ENCODE measurements around the gene PRR30. TPM values are rescaled to one million over a fixed set of nuclear protein-coding genes. Genes with fewer than 3 reads are reported as not detected.

The PRR30 gene
- polyA plus RNA-seq, 1 of the 3 experiments (the other 2 are of a cell fraction), result not detected

DNA sequence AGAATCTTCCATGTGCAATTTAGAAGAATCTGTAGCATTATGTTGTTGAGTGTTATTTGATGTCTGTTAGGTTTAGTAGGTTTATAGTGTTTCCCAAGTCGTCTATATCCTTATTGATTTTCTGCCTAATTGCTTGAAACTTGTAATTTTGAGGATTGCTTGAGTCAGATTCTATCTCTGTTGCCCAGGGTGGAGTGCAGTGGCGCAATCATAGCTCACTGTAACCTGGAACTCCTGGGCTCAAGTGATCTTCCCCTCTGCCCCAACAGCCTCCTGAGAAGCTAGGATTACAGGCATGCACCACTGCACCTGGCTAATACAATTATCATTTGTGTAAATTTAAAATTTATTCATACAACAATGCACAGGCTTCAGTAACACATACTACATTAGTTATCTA, 6.5 kb upstream of the PRR30 start:
- Histone ChIP-seq H3K4me1 (ENCODE audit: control insufficient read depth in 1 of 2, insufficient read depth in 2 of 2, low read depth in 1 of 2, low read length in 1 of 2) (no peaks in the 10 kb centered on the region), H3K9me2 (no peaks in the 10 kb centered on the region), H4K20me1 (ENCODE audit: insufficient read depth) (no peaks in the 10 kb centered on the region), H3K79me2 (ENCODE audit: insufficient read depth) (no peaks in the 10 kb centered on the region), H2AFZ (ENCODE audit: low read depth) (no peak overlapping the region), H3K9ac (no peak overlapping the region), H3K4me3 (ENCODE audit: low read depth in 2 of 2, low read length in 1 of 2) (no peak overlapping the region), H3K36me3 (replicated peaks in 1 of 2; ENCODE audit: control insufficient read depth in 1 of 2, insufficient read depth in 2 of 2, low read length in 1 of 2) (no peaks in the 10 kb centered on the region), H3K9me3 (peaks cover 6% of the 10 kb centered on the region), H3K27me3 (ENCODE audit: insufficient read depth) (peaks cover 19% of the 10 kb centered on the region), H3F3A (replicated peaks; ENCODE audit: insufficient read depth) (no peaks in the 10 kb centered on the region), H3K27ac (ENCODE audit: low read depth in 2 of 2, low read length in 1 of 2) (no peak overlapping the region), H3K4me2 (no peak overlapping the region)
- TF ChIP-seq GATA2 (CRISPR knock-in tag; IDR thresholded peaks at IDR 0.05) (no peak), TEAD4 (IDR thresholded peaks at IDR 0.05; ENCODE audit: borderline replicate concordance, insufficient read depth) (no peak), NRF1 (IDR thresholded peaks at IDR 0.05; ENCODE audit: low read depth, low read length) (no peak), FOXJ3 (CRISPR knock-in tag; IDR thresholded peaks at IDR 0.05) (no peak), CHD2 (IDR thresholded peaks at IDR 0.05; ENCODE audit: low read length, partially characterized antibody) (no peak), YY1 (IDR thresholded peaks at IDR 0.05; ENCODE audit: low read depth) (no peak)
- ChIA-PET CTCF (interaction anchor here (0.7 to 3.4 kb wide), 8 partner anchors 9 to 134 kb away, joined by 3 to 15 read pairs (median 4); no protein-coding TSS in a partner anchor), POLR2A (no interaction called here)
- DNase-seq, result no peak
- WGBS (ENCODE audit: low lambda C conversion rate), result 64% methylated on average over 2 of the region's 2 CpGs

GRCh38 chr2:27143285-27143684, 4.1 kb upstream of the PRR30 start:
- peak; percentile 6 for DNase-seq
- peaks cover 29% of the 10 kb centered on the region; the same call in 1 of the 2 replicates for H3K27me3 ChIP-seq (ENCODE audit: insufficient read depth)
- H3K36me3 ChIP-seq (replicated peaks in 1 of 2; ENCODE audit: control insufficient read depth in 1 of 2, insufficient read depth in 2 of 2, low read length in 1 of 2), result no peaks in the 10 kb centered on the region
- no peaks in the 10 kb centered on the region for H4K20me1 ChIP-seq (ENCODE audit: insufficient read depth)
- no peak overlapping the region for H2AFZ ChIP-seq (ENCODE audit: low read depth)
- ChIA-PET CTCF (interaction anchor here (1.0 to 1.9 kb wide), 4 partner anchors 9 to 56 kb away, joined by 3 to 5 read pairs (median 4); partner anchors contain the start of genes ABHD1, KHK and PREB), POLR2A (no interaction called here)
- no peaks in the 10 kb centered on the region for H3K79me2 ChIP-seq (ENCODE audit: insufficient read depth)
- H3K9ac ChIP-seq, result no peak overlapping the region
- TF ChIP-seq POLR2AphosphoS5 (IDR thresholded peaks at IDR 0.05; ENCODE audit: low read depth, low read length) (no peak), SMC3 (IDR thresholded peaks at IDR 0.05; ENCODE audit: low read depth, low read length) (no peak), TCF12 (IDR thresholded peaks at IDR 0.05) (no peak), RAD21 (IDR thresholded peaks at IDR 0.05; ENCODE audit: low read length) (no peak), MEF2A (IDR thresholded peaks at IDR 0.05; ENCODE audit: borderline replicate concordance, low read depth) (no peak), NRF1 (IDR thresholded peaks at IDR 0.05; ENCODE audit: low read depth, low read length) (no peak), RCOR1 (IDR thresholded peaks at IDR 0.05; ENCODE audit: low read length) (no peak), REST (IDR thresholded peaks at IDR 0.05; ENCODE audit: low read depth, low read length) (no peak), RFX5 (IDR thresholded peaks at IDR 0.05; ENCODE audit: low read length) (no peak), EP300 (IDR thresholded peaks at IDR 0.05; ENCODE audit: borderline replicate concordance in 1 of 2, low read depth in 1 of 2, low read length in 1 of 2) (no peak), ZBTB33 (IDR thresholded peaks at IDR 0.05; ENCODE audit: borderline replicate concordance, low read depth) (no peak), SIN3A (IDR thresholded peaks at IDR 0.05; ENCODE audit: borderline replicate concordance, low read depth, low read length) (no peak)
- TF ChIP-seq, protein P1, sequence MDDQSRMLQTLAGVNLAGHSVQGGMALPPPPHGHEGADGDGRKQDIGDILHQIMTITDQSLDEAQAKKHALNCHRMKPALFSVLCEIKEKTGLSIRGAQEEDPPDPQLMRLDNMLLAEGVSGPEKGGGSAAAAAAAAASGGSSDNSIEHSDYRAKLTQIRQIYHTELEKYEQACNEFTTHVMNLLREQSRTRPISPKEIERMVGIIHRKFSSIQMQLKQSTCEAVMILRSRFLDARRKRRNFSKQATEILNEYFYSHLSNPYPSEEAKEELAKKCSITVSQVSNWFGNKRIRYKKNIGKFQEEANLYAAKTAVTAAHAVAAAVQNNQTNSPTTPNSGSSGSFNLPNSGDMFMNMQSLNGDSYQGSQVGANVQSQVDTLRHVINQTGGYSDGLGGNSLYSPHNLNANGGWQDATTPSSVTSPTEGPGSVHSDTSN (IDR thresholded peaks at IDR 0.05), result no peak
- H3K9me2 ChIP-seq, result no peaks in the 10 kb centered on the region
- no peak overlapping the region for H3K27ac ChIP-seq (ENCODE audit: low read depth in 2 of 2, low read length in 1 of 2)
- peaks cover 6% of the 10 kb centered on the region for H3K9me3 ChIP-seq
- no peaks in the 10 kb centered on the region for H3K4me1 ChIP-seq (ENCODE audit: control insufficient read depth in 1 of 2, insufficient read depth in 2 of 2, low read depth in 1 of 2, low read length in 1 of 2)
- WGBS (ENCODE audit: low lambda C conversion rate), result 63% methylated on average over 1 of the region's 1 CpG
- H3K4me3 ChIP-seq (ENCODE audit: low read depth in 2 of 2, low read length in 1 of 2), result no peak overlapping the region
- H3K4me2 ChIP-seq, result no peak overlapping the region
- no peaks in the 10 kb centered on the region for H3F3A ChIP-seq (replicated peaks; ENCODE audit: insufficient read depth)

All from SK-N-SH (cell line).